ENCODE measurements around the gene HSD17B11.
"Not testable (repeated sequence)": the region's sequence is repeated elsewhere in the genome, so short reads cannot be mapped to it uniquely, and the experiment has no call there.

HSD17B11 gene

GRCh38 chr4:87354168-87355102 is 36.6 kb downstream of the HSD17B11 start:
- DNase-seq = no peak

- DNase-seq = no peak
Observed at GRCh38 chr4:87353592-87353991, 37.4 kb downstream of the HSD17B11 start.

- no peak for DNase-seq
Observed at GRCh38 chr4:87345139-87345538, 45.8 kb downstream of the HSD17B11 start.

GRCh38 chr4:87342872-87343271 is 48.1 kb downstream of the HSD17B11 start:
- DNase-seq = no peak

GRCh38 chr4:87341954-87342635 is 48.9 kb downstream of the HSD17B11 start:
- not testable (repeated sequence) for DNase-seq

- DNase-seq = no peak
Observed at GRCh38 chr4:87339440-87339839, 51.5 kb downstream of the HSD17B11 start.

- no peak for DNase-seq
Observed at GRCh38 chr4:87337361-87337760, 53.6 kb downstream of the HSD17B11 start.

GRCh38 chr4:87333267-87333666 is 57.7 kb downstream of the HSD17B11 start:
- DNase-seq = no peak

GRCh38 chr4:87330761-87331160 is 60.2 kb downstream of the HSD17B11 start:
- no peak for DNase-seq

GRCh38 chr4:87327136-87327535 is 63.9 kb downstream of the HSD17B11 start:
- no peak for DNase-seq

- no peak for DNase-seq
Observed at GRCh38 chr4:87326460-87326859, 64.5 kb downstream of the HSD17B11 start.

GRCh38 chr4:87322754-87323153 is 68.2 kb downstream of the HSD17B11 start, which contains the start of gene HSD17B13:
Gene HSD17B13, minus strand, starts transcription at chr4:87322882. Its CDS starts 41 bp downstream, at chr4:87322841.
- DNase-seq = no peak

GRCh38 chr4:87321888-87322287 is 69.1 kb downstream of the HSD17B11 start:
- no peak for DNase-seq

GRCh38 chr4:87317527-87317926 is 73.5 kb downstream of the HSD17B11 start:
- DNase-seq = no peak

- DNase-seq = no peak
Observed at GRCh38 chr4:87316961-87317360, 74.0 kb downstream of the HSD17B11 start.

- DNase-seq = not testable (repeated sequence)
Observed at GRCh38 chr4:87315000-87315399, 76.0 kb downstream of the HSD17B11 start.

- no peak for DNase-seq
Observed at GRCh38 chr4:87313756-87314155, 77.2 kb downstream of the HSD17B11 start.

GRCh38 chr4:87311684-87312083 is 79.3 kb downstream of the HSD17B11 start:
- DNase-seq = no peak

GRCh38 chr4:87310691-87311335 is 80.2 kb downstream of the HSD17B11 start:
- no peak for DNase-seq

- DNase-seq = no peak
Observed at GRCh38 chr4:87309625-87310024, 81.4 kb downstream of the HSD17B11 start.

GRCh38 chr4:87306056-87306455 is 84.9 kb downstream of the HSD17B11 start:
- DNase-seq = no peak

GRCh38 chr4:87305562-87305961 is 85.4 kb downstream of the HSD17B11 start:
- DNase-seq = no peak

GRCh38 chr4:87304745-87305432 is 86.1 kb downstream of the HSD17B11 start:
- DNase-seq = no peak

Data from activated CD8-positive, alpha-beta memory T cell treated with anti-CD3 and anti-CD28 coated beads, Interleukin-2, amount 50 U/mL, for 48 hours (primary cell).